ENCODE measurements around the gene DPH5. TPM values are rescaled to one million over a fixed set of nuclear protein-coding genes. Genes with fewer than 3 reads are reported as not detected.

Gene DPH5
- total and polyA plus RNA-seq, 2 experiments from 2014 or later = 24.1 to 26.6 TPM

DNA sequence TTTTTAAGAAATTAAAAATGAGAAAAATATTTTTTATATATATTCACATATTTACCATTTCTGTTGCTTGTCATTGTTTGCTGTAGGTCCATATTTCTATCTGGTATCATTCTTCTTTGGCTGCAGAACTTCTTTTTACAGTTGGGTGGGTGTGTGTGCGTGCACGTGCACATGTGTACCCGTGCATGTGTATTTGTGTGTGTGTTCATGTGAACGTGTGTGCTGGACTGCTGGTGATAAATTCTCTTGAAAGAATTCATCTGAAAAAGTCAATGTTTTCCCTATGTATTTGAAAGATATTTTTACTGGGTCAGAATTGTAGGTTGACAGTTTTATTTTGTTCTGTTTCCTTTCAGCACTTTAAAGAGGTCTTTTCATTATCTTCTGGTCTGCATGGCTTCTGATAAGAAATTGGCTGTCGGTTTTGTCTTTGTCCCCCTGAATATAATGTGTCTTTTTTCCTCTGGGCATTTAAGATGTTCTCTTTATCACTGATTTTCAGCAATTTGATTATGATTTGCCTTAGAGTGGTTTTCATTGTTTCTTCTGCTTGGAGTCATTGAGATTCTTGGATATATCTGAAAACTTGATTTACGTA, 34.5 kb upstream of the DPH5 start:
- H3K9me3 ChIP-seq (ENCODE audit: low read depth) = no peaks in the 10 kb centered on the region
- no peak for DNase-seq
- H3K9me2 ChIP-seq (ENCODE audit: insufficient read depth) = no peaks in the 10 kb centered on the region
- H4K20me1 ChIP-seq (ENCODE audit: insufficient read depth) = no peaks in the 10 kb centered on the region
- no peak overlapping the region for H3K4me3 ChIP-seq
- H3K4me2 ChIP-seq (ENCODE audit: unreplicated experiment) = no peak overlapping the region
- H2AFZ ChIP-seq = no peak overlapping the region
- TF ChIP-seq EZH2phosphoT487 (IDR thresholded peaks at IDR 0.05; ENCODE audit: insufficient read depth, low read depth) = no peak
- no peak for TF ChIP-seq EZH2 (IDR thresholded peaks at IDR 0.05; ENCODE audit: insufficient read depth, poor library complexity, severe bottlenecking)
- no peaks in the 10 kb centered on the region for H3K27me3 ChIP-seq (replicated peaks; ENCODE audit: insufficient read depth)
- no peaks in the 10 kb centered on the region for H3K79me2 ChIP-seq (ENCODE audit: insufficient read depth)
- no peak overlapping the region for H3K27ac ChIP-seq
- no peak overlapping the region for H3K9ac ChIP-seq
- H3F3A ChIP-seq (ENCODE audit: insufficient read depth) = 0 out of 2 replicates have a peak, but pooled peaks cover 5% of the 10 kb centered on the region
- WGBS, 2 experiments (ENCODE audit: low coverage in 1 of 2, low lambda C conversion rate in 2 of 2, missing lambda C conversion rate in 2 of 2) = 93 to 95% methylated on average over 6 of the region's 6 CpGs
- in situ Hi-C loops (cut with MboI) = no loop called here
- H3K4me1 ChIP-seq (ENCODE audit: insufficient read depth) = peaks cover 8% of the 10 kb centered on the region; the same call in 1 of the 2 replicates
- no peaks in the 10 kb centered on the region for H3K36me3 ChIP-seq (ENCODE audit: low read depth)

DNA sequence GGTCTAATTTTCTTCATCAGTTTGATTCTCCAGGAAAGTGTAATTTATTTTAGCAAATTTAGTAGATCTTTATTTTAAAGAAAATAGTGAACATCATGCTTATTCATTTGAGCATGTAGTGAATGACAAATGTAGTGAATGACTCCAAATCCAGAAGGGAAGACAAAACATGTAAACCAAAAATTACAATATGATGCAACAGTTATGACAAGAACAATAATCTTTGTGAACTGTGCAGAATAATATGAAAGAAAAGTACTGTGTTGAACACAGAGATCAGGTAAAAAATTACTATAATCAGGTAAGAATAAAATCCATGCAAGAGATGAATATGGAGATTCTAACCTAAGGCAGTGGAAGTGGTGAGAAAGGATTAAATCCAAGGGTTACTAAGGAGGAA, 30.0 kb upstream of the DPH5 start:
- Histone ChIP-seq H3F3A (ENCODE audit: insufficient read depth) (0 out of 2 replicates have a peak, but pooled peaks cover 5% of the 10 kb centered on the region), H4K20me1 (ENCODE audit: insufficient read depth) (no peaks in the 10 kb centered on the region), H3K9ac (no peak overlapping the region), H3K9me2 (ENCODE audit: insufficient read depth) (no peaks in the 10 kb centered on the region), H3K4me2 (ENCODE audit: unreplicated experiment) (no peak overlapping the region), H3K4me1 (ENCODE audit: insufficient read depth) (peaks cover 8% of the 10 kb centered on the region; the same call in 1 of the 2 replicates), H3K36me3 (ENCODE audit: low read depth) (no peaks in the 10 kb centered on the region), H3K4me3 (no peak overlapping the region), H3K79me2 (ENCODE audit: insufficient read depth) (no peaks in the 10 kb centered on the region), H3K9me3 (ENCODE audit: low read depth) (no peaks in the 10 kb centered on the region), H3K27ac (no peak overlapping the region), H2AFZ (no peak overlapping the region), H3K27me3 (replicated peaks; ENCODE audit: insufficient read depth) (no peaks in the 10 kb centered on the region)
- in situ Hi-C loops (cut with MboI) = no loop called here
- no peak for DNase-seq
- TF ChIP-seq EZH2 (IDR thresholded peaks at IDR 0.05; ENCODE audit: insufficient read depth, poor library complexity, severe bottlenecking) = no peak
- no peak for TF ChIP-seq EZH2phosphoT487 (IDR thresholded peaks at IDR 0.05; ENCODE audit: insufficient read depth, low read depth)

DNA sequence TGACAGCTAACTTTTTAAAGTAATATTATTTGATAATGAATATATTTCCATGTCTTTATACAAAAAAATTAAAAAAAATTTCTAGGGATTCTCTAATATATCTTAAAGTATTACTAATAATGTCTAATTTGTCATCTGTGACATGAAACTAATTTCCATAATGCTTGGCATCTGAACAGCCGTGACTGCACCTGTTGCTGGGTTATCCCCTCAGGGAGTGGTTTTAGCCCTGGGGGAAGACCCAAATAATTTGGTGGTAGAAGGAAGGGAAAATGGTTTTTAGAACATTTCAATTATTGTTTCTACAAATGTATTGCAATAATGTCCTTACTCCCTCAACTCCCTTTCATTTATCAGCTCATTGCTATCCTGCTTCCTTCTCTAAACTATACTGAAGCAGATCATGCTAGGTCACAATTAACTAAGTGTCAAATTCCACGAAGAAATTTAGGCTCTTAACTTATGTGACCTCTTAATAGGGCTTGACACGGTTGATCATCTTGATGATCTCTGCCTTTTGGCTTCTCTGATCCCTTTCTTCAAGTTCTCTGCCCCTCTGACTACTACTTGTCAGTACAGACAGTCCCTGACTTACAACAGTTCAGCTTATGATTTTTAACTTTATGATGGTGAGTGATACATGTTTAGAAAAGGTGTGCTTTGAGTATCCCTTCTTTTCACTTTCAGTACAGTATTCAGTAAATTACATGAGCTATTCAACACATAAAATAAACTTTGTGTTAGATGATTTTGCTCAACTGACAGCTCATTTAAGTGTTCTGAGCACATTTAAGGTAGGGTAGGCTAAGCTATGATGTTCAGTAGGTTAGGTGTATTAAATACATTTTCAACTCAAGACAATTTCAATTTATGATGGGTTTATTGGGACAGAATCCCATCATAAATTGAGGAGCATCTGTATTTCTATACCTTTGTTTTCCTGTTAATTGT, 26.4 kb upstream of the DPH5 start:
- no peak overlapping the region for H3K27ac ChIP-seq
- no peak for TF ChIP-seq EZH2phosphoT487 (IDR thresholded peaks at IDR 0.05; ENCODE audit: insufficient read depth, low read depth)
- no peak for TF ChIP-seq EZH2 (IDR thresholded peaks at IDR 0.05; ENCODE audit: insufficient read depth, poor library complexity, severe bottlenecking)
- H3K9ac ChIP-seq = no peak overlapping the region
- H3K27me3 ChIP-seq (replicated peaks; ENCODE audit: insufficient read depth) = no peaks in the 10 kb centered on the region
- H4K20me1 ChIP-seq (ENCODE audit: insufficient read depth) = no peaks in the 10 kb centered on the region
- H3K4me1 ChIP-seq (ENCODE audit: insufficient read depth) = peaks cover 8% of the 10 kb centered on the region; the same call in 1 of the 2 replicates
- H3K9me3 ChIP-seq (ENCODE audit: low read depth) = no peaks in the 10 kb centered on the region
- H3K4me2 ChIP-seq (ENCODE audit: unreplicated experiment) = no peak overlapping the region
- no peaks in the 10 kb centered on the region for H3K79me2 ChIP-seq (ENCODE audit: insufficient read depth)
- H3K36me3 ChIP-seq (ENCODE audit: low read depth) = no peaks in the 10 kb centered on the region
- no peak overlapping the region for H2AFZ ChIP-seq
- H3F3A ChIP-seq (ENCODE audit: insufficient read depth) = 0 out of 2 replicates have a peak, but pooled peaks cover 5% of the 10 kb centered on the region
- in situ Hi-C loops (cut with MboI) = no loop called here
- no peaks in the 10 kb centered on the region for H3K9me2 ChIP-seq (ENCODE audit: insufficient read depth)
- DNase-seq = no peak
- 56 to 71% methylated on average over 3 of the region's 3 CpGs for WGBS, 2 experiments (ENCODE audit: low coverage in 1 of 2, low lambda C conversion rate in 2 of 2, missing lambda C conversion rate in 2 of 2)
- H3K4me3 ChIP-seq = no peak overlapping the region

DNA sequence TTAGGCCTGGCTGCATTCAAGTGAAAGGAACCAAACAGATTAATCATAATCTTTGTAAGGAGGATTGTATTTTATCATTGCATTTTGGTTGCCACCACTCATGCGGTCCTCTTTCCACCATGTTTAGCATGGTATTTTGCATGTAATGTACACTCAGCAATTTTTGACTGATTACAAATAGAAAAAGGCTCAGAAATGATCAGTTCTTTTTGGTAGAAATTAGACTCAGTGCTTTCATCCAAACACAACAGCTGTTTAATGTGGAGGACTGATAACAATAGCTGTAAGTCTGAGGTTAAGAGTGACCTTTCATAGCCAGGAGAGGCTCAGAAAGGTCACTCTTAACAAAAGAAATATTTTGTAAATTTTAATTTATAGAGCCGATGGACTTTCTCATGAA, 25.3 kb upstream of the DPH5 start:
- Histone ChIP-seq H2AFZ (no peak overlapping the region), H3F3A (ENCODE audit: insufficient read depth) (0 out of 2 replicates have a peak, but pooled peaks cover 5% of the 10 kb centered on the region), H3K27ac (no peak overlapping the region), H3K36me3 (ENCODE audit: low read depth) (no peaks in the 10 kb centered on the region), H3K9ac (no peak overlapping the region), H3K4me2 (ENCODE audit: unreplicated experiment) (no peak overlapping the region), H3K4me3 (no peak overlapping the region), H3K4me1 (ENCODE audit: insufficient read depth) (peaks cover 7% of the 10 kb centered on the region; the same call in 1 of the 2 replicates), H3K27me3 (replicated peaks; ENCODE audit: insufficient read depth) (no peaks in the 10 kb centered on the region), H3K9me2 (ENCODE audit: insufficient read depth) (no peaks in the 10 kb centered on the region), H3K9me3 (ENCODE audit: low read depth) (no peaks in the 10 kb centered on the region), H3K79me2 (ENCODE audit: insufficient read depth) (no peaks in the 10 kb centered on the region), H4K20me1 (ENCODE audit: insufficient read depth) (no peaks in the 10 kb centered on the region)
- TF ChIP-seq EZH2 (IDR thresholded peaks at IDR 0.05; ENCODE audit: insufficient read depth, poor library complexity, severe bottlenecking) (no peak), EZH2phosphoT487 (IDR thresholded peaks at IDR 0.05; ENCODE audit: insufficient read depth, low read depth) (no peak)
- 98 to 100% methylated on average over 2 of the region's 2 CpGs for WGBS, 2 experiments (ENCODE audit: low coverage in 1 of 2, low lambda C conversion rate in 2 of 2, missing lambda C conversion rate in 2 of 2)
- in situ Hi-C loops (cut with MboI) = no loop called here
- DNase-seq = no peak

All from GM23248 (cell line).